Natural killer cell (primary cell): ENCODE data around the gene RSBN1. TPM values are rescaled to one million over a fixed set of nuclear protein-coding genes. Genes with fewer than 3 reads are reported as not detected.

Source experiments
- ATAC-seq, 3 donors: fragments of 150-1000 bp in 2 of 3; fragments of 200-7000 bp in 1 of 3; cut with Tn5 transposase; 1 replicate in 1 of 3; 2 replicates in 2 of 3; pipeline ENCODE4 v1.10.0; 2021; ENCODE audit warnings: mild to moderate bottlenecking in 2 of 3, moderate library complexity in 2 of 3
- DNase-seq, 2 donors: peaks; one replicate each; pipeline versions ENCODE4 v3.0.0 to v3.0.0-alpha.2; 2013 to 2021; ENCODE audit warnings: mixed read lengths in 1 of 2
- H3K27ac ChIP-seq: one replicate; pipeline ENCODE4 v1.5.1; 2013; ENCODE audit warnings: mild to moderate bottlenecking, low read length
- H3K27me3 ChIP-seq: one replicate; pipeline ENCODE4 v1.6.1; 2013; ENCODE audit warnings: low read length; ENCODE audit not compliant: control insufficient read depth, insufficient read depth
- H3K36me3 ChIP-seq: one replicate; pipeline ENCODE4 v1.6.1; 2013; ENCODE audit warnings: low read length; ENCODE audit not compliant: control insufficient read depth, insufficient read depth
- H3K4me1 ChIP-seq: one replicate; pipeline ENCODE4 v1.6.1; 2013; ENCODE audit warnings: low read length; ENCODE audit not compliant: control insufficient read depth, insufficient read depth
- H3K4me3 ChIP-seq: one replicate; pipeline ENCODE4 v1.5.1; 2013; ENCODE audit warnings: low read length
- H3K9me3 ChIP-seq: one replicate; pipeline ENCODE4 v1.6.1; 2013; ENCODE audit warnings: low read length; ENCODE audit not compliant: control insufficient read depth, insufficient read depth
- H3K27ac Mint-ChIP-seq, 2 donors: one replicate each; pipeline ENCODE4 v1.8.0; 2022; ENCODE audit warnings: mild to moderate bottlenecking in 2 of 2, mixed read lengths in 2 of 2, moderate library complexity in 1 of 2
- H3K27me3 Mint-ChIP-seq, 2 donors: one replicate each; pipeline ENCODE4 v1.8.0; 2022; ENCODE audit warnings: low read depth in 2 of 2, mixed read lengths in 2 of 2
- H3K36me3 Mint-ChIP-seq: one replicate; pipeline ENCODE4 v1.8.0; 2022; ENCODE audit warnings: mixed read lengths
- H3K4me1 Mint-ChIP-seq, 2 donors: one replicate each; pipeline ENCODE4 v1.8.0; 2022; ENCODE audit warnings: mixed read lengths in 2 of 2
- H3K4me3 Mint-ChIP-seq: one replicate; pipeline ENCODE4 v1.8.0; 2022; ENCODE audit warnings: mild to moderate bottlenecking, moderate library complexity, mixed read lengths
- H3K9me3 Mint-ChIP-seq, 2 donors: one replicate each; pipeline ENCODE4 v1.8.0; 2022; ENCODE audit warnings: mixed read lengths in 2 of 2
- WGBS: methylation state at CpG from one replicate; pipeline ENCODE4 v1.1.7; 2013; ENCODE audit warnings: missing lambda C conversion rate; ENCODE audit not compliant: insufficient coverage; 5-methylcytosine and 5-hydroxymethylcytosine counted together
- intact Hi-C: fragments of 100-400 bp; cut with micrococcal nuclease; formaldehyde crosslinking; loops from one replicate; pipeline ENCODE4 v1.14.2; 2022
- total RNA-seq, 4 donors: library from RNA; stranded (reverse); fragments of 120-200 nt in 1 of 4; gene quantifications; one replicate each; pipeline versions ENCODE4 v1.2.3 to v1.2.4, GENCODE V29; 2013 to 2022
- TF ChIP-seq, protein P1 (sequence below): fragments of 200-600 bp; IDR thresholded peaks from one replicate; pipeline ENCODE4 v1.8.0; 2022; ENCODE audit warnings: antibody characterized with exemption

RSBN1 gene
- total RNA-seq, 3 donors from 2014 or later (not counting 1 experiment from before 2014, with no cell fraction given) = 30.1 to 37.9 (median 36.5) TPM

- Histone ChIP-seq H3K36me3 (no peaks in the 10 kb centered on the region), H3K27me3 (no peaks in the 10 kb centered on the region), H3K4me1 (peaks cover 19% of the 10 kb centered on the region), H3K4me3 (no peak overlapping the region), H3K27ac (peak overlapping the region; percentile 80), H3K9me3 (no peaks in the 10 kb centered on the region)
- intact Hi-C loops = loop anchor here (1.0 kb wide), 1 partner anchor 29 kb away; the partner anchor contains the start of gene RSBN1
- 3% methylated on average over 3 of the region's 4 CpGs for WGBS
- Mint-ChIP-seq H3K27me3 (no peaks in the 10 kb centered on the region), H3K4me3 (peak overlapping the region; percentile 83), H3K4me1 (peaks cover 30 to 32% of the 10 kb centered on the region in 2 donors), H3K36me3 (no peaks in the 10 kb centered on the region), H3K9me3 (no peaks in the 10 kb centered on the region), H3K27ac (no peak overlapping the region)
- DNase-seq = peak; percentile 24 to 81
- TF ChIP-seq, protein P1, sequence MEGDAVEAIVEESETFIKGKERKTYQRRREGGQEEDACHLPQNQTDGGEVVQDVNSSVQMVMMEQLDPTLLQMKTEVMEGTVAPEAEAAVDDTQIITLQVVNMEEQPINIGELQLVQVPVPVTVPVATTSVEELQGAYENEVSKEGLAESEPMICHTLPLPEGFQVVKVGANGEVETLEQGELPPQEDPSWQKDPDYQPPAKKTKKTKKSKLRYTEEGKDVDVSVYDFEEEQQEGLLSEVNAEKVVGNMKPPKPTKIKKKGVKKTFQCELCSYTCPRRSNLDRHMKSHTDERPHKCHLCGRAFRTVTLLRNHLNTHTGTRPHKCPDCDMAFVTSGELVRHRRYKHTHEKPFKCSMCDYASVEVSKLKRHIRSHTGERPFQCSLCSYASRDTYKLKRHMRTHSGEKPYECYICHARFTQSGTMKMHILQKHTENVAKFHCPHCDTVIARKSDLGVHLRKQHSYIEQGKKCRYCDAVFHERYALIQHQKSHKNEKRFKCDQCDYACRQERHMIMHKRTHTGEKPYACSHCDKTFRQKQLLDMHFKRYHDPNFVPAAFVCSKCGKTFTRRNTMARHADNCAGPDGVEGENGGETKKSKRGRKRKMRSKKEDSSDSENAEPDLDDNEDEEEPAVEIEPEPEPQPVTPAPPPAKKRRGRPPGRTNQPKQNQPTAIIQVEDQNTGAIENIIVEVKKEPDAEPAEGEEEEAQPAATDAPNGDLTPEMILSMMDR = no peak
- peak; percentile 91 to 95 (median 95) for ATAC-seq
These were observed 28.8 kb downstream of the RSBN1 start for GRCh38 chr1:113783254-113784103.

GRCh38 chr1:113782406-113782805 lies 29.9 kb downstream of the RSBN1 start:
- Histone ChIP-seq H3K9me3 (no peaks in the 10 kb centered on the region), H3K27me3 (no peaks in the 10 kb centered on the region), H3K36me3 (no peaks in the 10 kb centered on the region), H3K27ac (peak overlapping the region; percentile 80), H3K4me3 (no peak overlapping the region), H3K4me1 (peaks cover 19% of the 10 kb centered on the region)
- H3K9me3 Mint-ChIP-seq = no peaks in the 10 kb centered on the region
- no peak overlapping the region for H3K27ac Mint-ChIP-seq
- H3K4me1 Mint-ChIP-seq = peaks cover 26 to 33% of the 10 kb centered on the region in 2 donors
- H3K4me3 Mint-ChIP-seq = no peak overlapping the region
- ATAC-seq (no peak), DNase-seq (no peak)
- WGBS = 50% methylated on average over 1 of the region's 2 CpGs
- intact Hi-C loops = no loop called here
- TF ChIP-seq, protein P1 = no peak
- no peaks in the 10 kb centered on the region for H3K27me3 Mint-ChIP-seq
- H3K36me3 Mint-ChIP-seq = no peaks in the 10 kb centered on the region

DNA sequence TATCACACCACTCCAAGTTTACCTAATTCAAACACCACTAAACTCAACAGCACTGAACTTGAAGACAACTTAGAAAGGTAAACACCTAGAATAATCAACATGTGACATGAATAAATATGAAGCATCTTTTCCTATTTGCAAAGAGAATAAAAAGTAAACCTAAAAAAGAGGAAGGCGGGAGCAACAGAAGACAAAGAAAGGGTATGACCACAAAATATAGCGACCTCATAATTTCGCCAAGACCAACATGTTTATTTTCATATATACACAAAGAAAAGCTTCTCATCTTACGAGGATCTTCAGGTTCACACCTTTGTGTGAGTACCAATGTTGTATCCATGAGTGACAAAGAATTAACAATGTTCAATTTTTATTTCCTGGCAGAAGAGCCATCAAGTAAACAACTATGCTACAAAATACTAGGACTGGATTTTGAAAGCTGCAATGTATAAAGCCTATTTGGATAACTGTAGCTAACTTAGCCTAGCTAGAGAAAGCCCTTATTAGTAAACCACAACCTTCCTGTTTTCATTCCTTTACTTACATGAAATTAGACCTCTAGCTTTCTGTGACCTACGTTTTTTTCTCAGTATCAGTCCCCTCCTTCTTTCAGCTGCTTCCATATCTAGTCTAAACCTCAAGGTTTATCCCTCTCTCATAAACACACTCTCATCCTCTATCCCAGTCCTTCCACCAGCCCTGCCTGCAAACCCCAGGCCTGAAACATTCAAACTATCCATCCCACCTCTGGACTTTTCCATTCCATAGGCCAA lies 31.7 kb downstream of the RSBN1 start:
- Mint-ChIP-seq H3K9me3 (no peaks in the 10 kb centered on the region), H3K4me1 (peaks cover 13 to 28% of the 10 kb centered on the region in 2 donors), H3K36me3 (no peaks in the 10 kb centered on the region), H3K27me3 (no peaks in the 10 kb centered on the region), H3K4me3 (no peak overlapping the region), H3K27ac (no peak overlapping the region)
- Histone ChIP-seq H3K27me3 (no peaks in the 10 kb centered on the region), H3K27ac (peak overlapping the region; percentile 73), H3K36me3 (peaks cover 15% of the 10 kb centered on the region), H3K9me3 (no peaks in the 10 kb centered on the region), H3K4me1 (peaks cover 19% of the 10 kb centered on the region), H3K4me3 (no peak overlapping the region)
- WGBS = 17% methylated on average over 4 of the region's 5 CpGs
- ATAC-seq = peak in 1 of 3 donors; percentile 8
- intact Hi-C loops = loop anchor here (2.0 kb wide), 1 partner anchor 22 kb away; the partner anchor contains the start of gene PHTF1
- TF ChIP-seq, protein P1 = no peak
- DNase-seq = peak in 1 of 2 donors; percentile 36
